ENCODE data around the gene OR1M1. TPM values are rescaled to one million over a fixed set of nuclear protein-coding genes. Genes with fewer than 3 reads are reported as not detected.

The OR1M1 gene
- polyA plus RNA-seq, 2 of the 4 experiments (the other 2 are of a cell fraction), result not detected

DNA sequence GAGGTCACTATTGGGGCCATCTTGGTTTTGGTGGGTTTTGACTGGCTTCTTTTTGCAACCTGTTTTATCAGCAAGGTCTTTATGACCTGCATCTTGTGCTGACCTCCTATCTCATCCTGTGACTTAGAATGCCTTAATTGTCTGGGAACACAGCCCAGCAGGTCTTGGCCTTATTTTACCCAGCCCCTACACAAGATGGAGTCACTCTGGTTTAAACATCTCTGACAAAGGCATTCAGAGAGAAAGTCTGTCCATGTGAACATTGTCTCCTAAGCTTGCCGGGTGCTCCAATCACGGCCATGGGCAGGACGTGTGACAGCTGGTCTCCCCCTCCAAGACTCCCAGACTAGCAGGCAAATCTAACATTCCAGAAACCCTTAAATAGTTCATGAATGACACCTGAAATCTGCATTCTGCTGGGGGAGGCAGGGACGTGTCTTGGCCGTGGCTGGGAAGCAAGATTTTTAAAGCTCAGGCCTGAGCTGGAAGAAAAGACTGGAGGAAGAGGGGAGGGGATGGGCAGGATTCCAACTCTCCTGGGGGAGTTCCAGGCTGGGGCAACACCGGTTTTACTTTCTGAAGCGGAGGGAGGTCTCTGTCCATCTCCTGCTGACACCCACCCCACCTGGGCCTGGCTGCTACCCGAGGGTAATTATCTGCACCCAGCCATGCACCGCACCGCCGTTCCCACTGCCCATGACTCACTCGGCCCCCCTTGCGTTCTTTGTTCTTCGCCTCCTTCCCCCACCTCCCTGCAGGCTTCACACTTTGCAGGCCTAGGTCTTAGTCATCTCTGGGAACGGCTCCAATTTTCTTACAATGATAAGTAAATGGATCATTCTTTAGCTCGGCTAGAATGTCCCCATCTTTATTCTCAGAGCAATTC lies 11.6 kb upstream of the OR1M1 start (continued):
- TF ChIP-seq NR3C1 (IDR thresholded peaks at IDR 0.05) (no peak), CHD4 (IDR thresholded peaks at IDR 0.05; ENCODE audit: borderline replicate concordance) (no peak), FOSL2 (IDR thresholded peaks at IDR 0.05) (peak; percentile 93), FOSL2 (CRISPR knock-in tag; IDR thresholded peaks at IDR 0.05) (peak; percentile 98), SMC3 (IDR thresholded peaks at IDR 0.05) (peak; percentile 31; the same call in 1 of the 3 replicates), EHF (CRISPR knock-in tag; IDR thresholded peaks at IDR 0.05) (peak; percentile 100), HEYL (CRISPR knock-in tag; IDR thresholded peaks at IDR 0.05) (peak; percentile 98), HOXA7 (CRISPR knock-in tag; IDR thresholded peaks at IDR 0.05) (peak; percentile 98), HOXB13 (CRISPR knock-in tag; IDR thresholded peaks at IDR 0.05; ENCODE audit: low read depth) (peak; percentile 100), FOSB (CRISPR knock-in tag; IDR thresholded peaks at IDR 0.05) (peak; percentile 95; the same call in 1 of the 2 replicates), EP300 (IDR thresholded peaks at IDR 0.05) (peak; percentile 72 to 87; a peak in 3 of 5 replicates), NFE2L2 (conservative IDR thresholded peaks at IDR 0.05; ENCODE audit: low read length) (no peak), ELK1 (IDR thresholded peaks at IDR 0.05; ENCODE audit: low read depth, low read length) (no peak)
- TF ChIP-seq, protein P1, sequence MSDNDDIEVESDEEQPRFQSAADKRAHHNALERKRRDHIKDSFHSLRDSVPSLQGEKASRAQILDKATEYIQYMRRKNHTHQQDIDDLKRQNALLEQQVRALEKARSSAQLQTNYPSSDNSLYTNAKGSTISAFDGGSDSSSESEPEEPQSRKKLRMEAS (IDR thresholded peaks at IDR 0.05), result peak; percentile 86; the same call in 1 of the 2 replicates
- TF ChIP-seq, protein P2, sequence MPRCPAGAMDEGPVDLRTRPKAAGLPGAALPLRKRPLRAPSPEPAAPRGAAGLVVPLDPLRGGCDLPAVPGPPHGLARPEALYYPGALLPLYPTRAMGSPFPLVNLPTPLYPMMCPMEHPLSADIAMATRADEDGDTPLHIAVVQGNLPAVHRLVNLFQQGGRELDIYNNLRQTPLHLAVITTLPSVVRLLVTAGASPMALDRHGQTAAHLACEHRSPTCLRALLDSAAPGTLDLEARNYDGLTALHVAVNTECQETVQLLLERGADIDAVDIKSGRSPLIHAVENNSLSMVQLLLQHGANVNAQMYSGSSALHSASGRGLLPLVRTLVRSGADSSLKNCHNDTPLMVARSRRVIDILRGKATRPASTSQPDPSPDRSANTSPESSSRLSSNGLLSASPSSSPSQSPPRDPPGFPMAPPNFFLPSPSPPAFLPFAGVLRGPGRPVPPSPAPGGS (IDR thresholded peaks at IDR 0.05), result peak; percentile 71; the same call in 2 of the 3 replicates

- Histone ChIP-seq H3K27ac (peak overlapping the region; percentile 79 to 90; a peak in 3 of 6 replicates), H3K4me3 (no peak overlapping the region), H3K9me3 (no peaks in the 10 kb centered on the region), H3K4me2 (no peak overlapping the region), H3K4me1 (peaks cover 27% of the 10 kb centered on the region)
- DNase-seq (ENCODE audit: low read depth in 1 of 2, low spot score in 1 of 2), result no peak
- no peak for FAIRE-seq
- no peak for ATAC-seq
- TF ChIP-seq, protein P3, sequence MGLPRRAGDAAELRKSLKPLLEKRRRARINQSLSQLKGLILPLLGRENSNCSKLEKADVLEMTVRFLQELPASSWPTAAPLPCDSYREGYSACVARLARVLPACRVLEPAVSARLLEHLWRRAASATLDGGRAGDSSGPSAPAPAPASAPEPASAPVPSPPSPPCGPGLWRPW (IDR thresholded peaks at IDR 0.05), result no peak
- TF ChIP-seq FOXS1 (CRISPR knock-in tag; IDR thresholded peaks at IDR 0.05), result no peak
- TF ChIP-seq POLR2AphosphoS2 (conservative IDR thresholded peaks at IDR 0.05; ENCODE audit: low read length), result no peak
- TF ChIP-seq MYC (IDR thresholded peaks at IDR 0.05; ENCODE audit: borderline replicate concordance, low read length), result no peak
- TF ChIP-seq HOXB5 (CRISPR knock-in tag; IDR thresholded peaks at IDR 0.05), result no peak
- TF ChIP-seq CHD2 (IDR thresholded peaks at IDR 0.05; ENCODE audit: low read length, partially characterized antibody), result no peak
- TF ChIP-seq HDAC2 (IDR thresholded peaks at IDR 0.05), result no peak
- TF ChIP-seq, protein P4, sequence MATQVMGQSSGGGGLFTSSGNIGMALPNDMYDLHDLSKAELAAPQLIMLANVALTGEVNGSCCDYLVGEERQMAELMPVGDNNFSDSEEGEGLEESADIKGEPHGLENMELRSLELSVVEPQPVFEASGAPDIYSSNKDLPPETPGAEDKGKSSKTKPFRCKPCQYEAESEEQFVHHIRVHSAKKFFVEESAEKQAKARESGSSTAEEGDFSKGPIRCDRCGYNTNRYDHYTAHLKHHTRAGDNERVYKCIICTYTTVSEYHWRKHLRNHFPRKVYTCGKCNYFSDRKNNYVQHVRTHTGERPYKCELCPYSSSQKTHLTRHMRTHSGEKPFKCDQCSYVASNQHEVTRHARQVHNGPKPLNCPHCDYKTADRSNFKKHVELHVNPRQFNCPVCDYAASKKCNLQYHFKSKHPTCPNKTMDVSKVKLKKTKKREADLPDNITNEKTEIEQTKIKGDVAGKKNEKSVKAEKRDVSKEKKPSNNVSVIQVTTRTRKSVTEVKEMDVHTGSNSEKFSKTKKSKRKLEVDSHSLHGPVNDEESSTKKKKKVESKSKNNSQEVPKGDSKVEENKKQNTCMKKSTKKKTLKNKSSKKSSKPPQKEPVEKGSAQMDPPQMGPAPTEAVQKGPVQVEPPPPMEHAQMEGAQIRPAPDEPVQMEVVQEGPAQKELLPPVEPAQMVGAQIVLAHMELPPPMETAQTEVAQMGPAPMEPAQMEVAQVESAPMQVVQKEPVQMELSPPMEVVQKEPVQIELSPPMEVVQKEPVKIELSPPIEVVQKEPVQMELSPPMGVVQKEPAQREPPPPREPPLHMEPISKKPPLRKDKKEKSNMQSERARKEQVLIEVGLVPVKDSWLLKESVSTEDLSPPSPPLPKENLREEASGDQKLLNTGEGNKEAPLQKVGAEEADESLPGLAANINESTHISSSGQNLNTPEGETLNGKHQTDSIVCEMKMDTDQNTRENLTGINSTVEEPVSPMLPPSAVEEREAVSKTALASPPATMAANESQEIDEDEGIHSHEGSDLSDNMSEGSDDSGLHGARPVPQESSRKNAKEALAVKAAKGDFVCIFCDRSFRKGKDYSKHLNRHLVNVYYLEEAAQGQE (IDR thresholded peaks at IDR 0.05), result no peak
- TF ChIP-seq TP53 (CRISPR knock-in tag; IDR thresholded peaks at IDR 0.05), result no peak
- no peak for TF ChIP-seq KDM1A (IDR thresholded peaks at IDR 0.05; ENCODE audit: low read depth)
- ChIA-PET CTCF (no interaction called here), POLR2A (no interaction called here)
- WGBS (ENCODE audit: missing lambda C conversion rate), result 90% methylated on average over 10 of the region's 10 CpGs
These were observed 10.0 kb upstream of the OR1M1 start for GRCh38 chr19:9076901-9077300.

All from A549 (cell line).